ENCODE results near the gene DIRAS2. TPM values are rescaled to one million over a fixed set of nuclear protein-coding genes. Genes with fewer than 3 reads are reported as not detected.

The DIRAS2 gene
- total RNA-seq, 1 experiment from 2014 or later = 1.7 TPM

- CTCF ChIA-PET = interaction anchor here (0.7 to 0.8 kb wide), 2 partner anchors 10 to 57 kb away, joined by 3 read pairs; no protein-coding TSS in a partner anchor
- Mint-ChIP-seq H3K4me1 (ENCODE audit: low read depth, unreplicated experiment) (peaks cover 29% of the 10 kb centered on the region), H3K4me3 (ENCODE audit: low read depth, unreplicated experiment) (peak overlapping the region; percentile 52), H3K36me3 (ENCODE audit: insufficient read depth, unreplicated experiment) (no peaks in the 10 kb centered on the region), H3K27ac (ENCODE audit: unreplicated experiment) (peak overlapping the region; percentile 54), H3K9me3 (ENCODE audit: low read depth, unreplicated experiment) (no peaks in the 10 kb centered on the region), H3K27me3 (ENCODE audit: unreplicated experiment) (no peaks in the 10 kb centered on the region)
- no TSS peak for BruUV-seq (replicated peaks)
- peak; percentile 18 for DNase-seq
- intact Hi-C loops (cut with micrococcal nuclease; ENCODE audit: unreplicated experiment) = no loop called here
- TF ChIP-seq, protein P1, sequence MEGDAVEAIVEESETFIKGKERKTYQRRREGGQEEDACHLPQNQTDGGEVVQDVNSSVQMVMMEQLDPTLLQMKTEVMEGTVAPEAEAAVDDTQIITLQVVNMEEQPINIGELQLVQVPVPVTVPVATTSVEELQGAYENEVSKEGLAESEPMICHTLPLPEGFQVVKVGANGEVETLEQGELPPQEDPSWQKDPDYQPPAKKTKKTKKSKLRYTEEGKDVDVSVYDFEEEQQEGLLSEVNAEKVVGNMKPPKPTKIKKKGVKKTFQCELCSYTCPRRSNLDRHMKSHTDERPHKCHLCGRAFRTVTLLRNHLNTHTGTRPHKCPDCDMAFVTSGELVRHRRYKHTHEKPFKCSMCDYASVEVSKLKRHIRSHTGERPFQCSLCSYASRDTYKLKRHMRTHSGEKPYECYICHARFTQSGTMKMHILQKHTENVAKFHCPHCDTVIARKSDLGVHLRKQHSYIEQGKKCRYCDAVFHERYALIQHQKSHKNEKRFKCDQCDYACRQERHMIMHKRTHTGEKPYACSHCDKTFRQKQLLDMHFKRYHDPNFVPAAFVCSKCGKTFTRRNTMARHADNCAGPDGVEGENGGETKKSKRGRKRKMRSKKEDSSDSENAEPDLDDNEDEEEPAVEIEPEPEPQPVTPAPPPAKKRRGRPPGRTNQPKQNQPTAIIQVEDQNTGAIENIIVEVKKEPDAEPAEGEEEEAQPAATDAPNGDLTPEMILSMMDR (IDR thresholded peaks at IDR 0.05; ENCODE audit: unreplicated experiment) = no peak
These were observed 34.7 kb downstream of the DIRAS2 start for GRCh38 chr9:90607701-90608516.

DNA sequence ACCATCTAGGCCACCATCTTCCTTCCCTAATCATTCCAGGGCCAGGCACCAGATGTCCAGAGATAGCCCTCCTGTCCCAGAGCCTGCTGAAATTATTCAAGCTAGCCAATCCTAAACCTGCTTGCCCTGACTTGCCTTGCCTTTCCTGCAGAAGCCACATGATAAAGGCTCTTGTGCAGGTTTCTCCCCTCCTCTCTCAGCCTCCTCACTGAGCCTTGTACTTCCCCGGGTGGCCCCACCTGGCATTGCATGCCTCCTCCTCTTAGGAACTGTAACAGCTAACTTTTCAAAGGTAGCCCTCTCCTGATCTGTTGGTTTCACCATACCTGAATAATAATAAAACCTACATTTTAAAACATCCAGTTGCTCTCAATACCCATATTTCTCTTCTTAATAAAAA lies 42.6 kb downstream of the DIRAS2 start:
- Mint-ChIP-seq H3K4me3 (ENCODE audit: low read depth, unreplicated experiment) (no peak overlapping the region), H3K27me3 (ENCODE audit: unreplicated experiment) (no peaks in the 10 kb centered on the region), H3K27ac (ENCODE audit: unreplicated experiment) (no peak overlapping the region), H3K9me3 (ENCODE audit: low read depth, unreplicated experiment) (peaks cover 2% of the 10 kb centered on the region), H3K4me1 (ENCODE audit: low read depth, unreplicated experiment) (no peaks in the 10 kb centered on the region), H3K36me3 (ENCODE audit: insufficient read depth, unreplicated experiment) (no peaks in the 10 kb centered on the region)
- no peak for DNase-seq
- CTCF ChIA-PET = no interaction called here
- BruUV-seq (replicated peaks) = no TSS peak
- intact Hi-C loops (cut with micrococcal nuclease; ENCODE audit: unreplicated experiment) = no loop called here
- TF ChIP-seq, protein P1 (IDR thresholded peaks at IDR 0.05; ENCODE audit: unreplicated experiment) = no peak

- BruUV-seq (replicated peaks) = no TSS peak
- Mint-ChIP-seq H3K4me3 (ENCODE audit: low read depth, unreplicated experiment) (no peak overlapping the region), H3K27me3 (ENCODE audit: unreplicated experiment) (no peaks in the 10 kb centered on the region), H3K27ac (ENCODE audit: unreplicated experiment) (no peak overlapping the region), H3K4me1 (ENCODE audit: low read depth, unreplicated experiment) (no peaks in the 10 kb centered on the region), H3K9me3 (ENCODE audit: low read depth, unreplicated experiment) (peaks cover 2% of the 10 kb centered on the region), H3K36me3 (ENCODE audit: insufficient read depth, unreplicated experiment) (no peaks in the 10 kb centered on the region)
- intact Hi-C loops (cut with micrococcal nuclease; ENCODE audit: unreplicated experiment) = no loop called here
- CTCF ChIA-PET = interaction anchor here (1.2 kb wide), 1 partner anchor 10 kb away, joined by 3 read pairs; no protein-coding TSS in a partner anchor
- no peak for DNase-seq
- TF ChIP-seq, protein P1 (IDR thresholded peaks at IDR 0.05; ENCODE audit: unreplicated experiment) = no peak
These were observed 44.4 kb downstream of the DIRAS2 start for GRCh38 chr9:90598191-90598590.

GRCh38 chr9:90593646-90594045 lies 49.0 kb downstream of the DIRAS2 start:
- BruUV-seq (replicated peaks) = no TSS peak
- H3K9me3 Mint-ChIP-seq (ENCODE audit: low read depth, unreplicated experiment) = peaks cover 6% of the 10 kb centered on the region
- no peak for DNase-seq
- H3K4me3 Mint-ChIP-seq (ENCODE audit: low read depth, unreplicated experiment) = no peak overlapping the region
- CTCF ChIA-PET = no interaction called here
- TF ChIP-seq, protein P1 (IDR thresholded peaks at IDR 0.05; ENCODE audit: unreplicated experiment) = no peak
- no peaks in the 10 kb centered on the region for H3K27me3 Mint-ChIP-seq (ENCODE audit: unreplicated experiment)
- no peaks in the 10 kb centered on the region for H3K36me3 Mint-ChIP-seq (ENCODE audit: insufficient read depth, unreplicated experiment)
- intact Hi-C loops (cut with micrococcal nuclease; ENCODE audit: unreplicated experiment) = no loop called here
- no peaks in the 10 kb centered on the region for H3K4me1 Mint-ChIP-seq (ENCODE audit: low read depth, unreplicated experiment)
- H3K27ac Mint-ChIP-seq (ENCODE audit: unreplicated experiment) = no peak overlapping the region
